ENCODE results near the gene KPNA5.
"Not testable (repeated sequence)": the region's sequence is repeated elsewhere in the genome, so short reads cannot be mapped to it uniquely, and the experiment has no call there.

KPNA5 gene

GRCh38 chr6:116680880-116681672, at the start of gene KPNA5:
TSS of gene KPNA5 (plus strand) at chr6:116681211. CDS start at chr6:116681335, 124 bp downstream.
- peak; percentile 89 for FAIRE-seq

GRCh38 chr6:116631379-116631990, 49.5 kb upstream of the KPNA5 start:
- no peak for FAIRE-seq

GRCh38 chr6:116633685-116634084, 47.3 kb upstream of the KPNA5 start:
- no peak for FAIRE-seq

- no peak for FAIRE-seq
These were observed 32.9 kb upstream of the KPNA5 start for GRCh38 chr6:116648156-116648555.

- peak; percentile 50 for FAIRE-seq
These were observed 31.9 kb upstream of the KPNA5 start for GRCh38 chr6:116649129-116649528.

GRCh38 chr6:116651916-116652315, 29.1 kb upstream of the KPNA5 start:
- FAIRE-seq, result no peak

GRCh38 chr6:116661594-116661993, 19.4 kb upstream of the KPNA5 start:
- FAIRE-seq, result no peak

GRCh38 chr6:116662202-116662601, 18.8 kb upstream of the KPNA5 start:
- FAIRE-seq, result no peak

- FAIRE-seq, result no peak
These were observed 17.7 kb upstream of the KPNA5 start for GRCh38 chr6:116663308-116663707.

GRCh38 chr6:116664169-116664568, 16.8 kb upstream of the KPNA5 start:
- not testable (repeated sequence) for FAIRE-seq

- FAIRE-seq, result no peak
These were observed 15.5 kb upstream of the KPNA5 start for GRCh38 chr6:116665464-116665863.

- no peak for FAIRE-seq
These were observed 14.1 kb upstream of the KPNA5 start for GRCh38 chr6:116666869-116667268.

GRCh38 chr6:116667623-116668022, 13.4 kb upstream of the KPNA5 start:
- FAIRE-seq, result no peak

GRCh38 chr6:116672306-116672705, 8.7 kb upstream of the KPNA5 start:
- no peak for FAIRE-seq

GRCh38 chr6:116676021-116676420, 5.0 kb upstream of the KPNA5 start:
- no peak for FAIRE-seq

- FAIRE-seq, result no peak
These were observed 1.3 kb downstream of the KPNA5 start for GRCh38 chr6:116682334-116682712.

- no peak for FAIRE-seq
These were observed 4.5 kb downstream of the KPNA5 start for GRCh38 chr6:116685437-116685993.

- not testable (repeated sequence) for FAIRE-seq
These were observed 5.6 kb downstream of the KPNA5 start for GRCh38 chr6:116686475-116687101.

- FAIRE-seq, result no peak
These were observed 10.1 kb downstream of the KPNA5 start for GRCh38 chr6:116691154-116691553.

GRCh38 chr6:116692873-116693272, 11.9 kb downstream of the KPNA5 start:
- FAIRE-seq, result not testable (repeated sequence)

- not testable (repeated sequence) for FAIRE-seq
These were observed 12.3 kb downstream of the KPNA5 start for GRCh38 chr6:116693275-116693674.

- FAIRE-seq, result peak; percentile 63
These were observed 14.4 kb downstream of the KPNA5 start for GRCh38 chr6:116695401-116695800.

- no peak for FAIRE-seq
These were observed 16.5 kb downstream of the KPNA5 start for GRCh38 chr6:116697480-116697879.

GRCh38 chr6:116703888-116704287, 22.9 kb downstream of the KPNA5 start:
- FAIRE-seq, result not testable (repeated sequence)

All from G401.6 (cell line).